MM.1S (cell line): ENCODE measurements around the gene GALC.

ENCODE experiments used
- DNase-seq: peaks from one replicate; pipeline ENCODE4 v3.0.0-alpha.2; 2015
- H2AFZ ChIP-seq: fragments of 300-600 bp; sonication (generic); 2 replicates; pipeline ENCODE4 v1.6.0; 2016; ENCODE audit warnings: antibody characterized with exemption, low read length
- H3F3A ChIP-seq: fragments of 300-600 bp; sonication (generic); 2 replicates; pipeline ENCODE4 v1.6.1; 2016; ENCODE audit warnings: mild to moderate bottlenecking, antibody characterized with exemption, low read length, moderate library complexity, mixed read lengths; ENCODE audit not compliant: insufficient read depth
- H3K27ac ChIP-seq: fragments of 300-600 bp; sonication (generic); 2 replicates; pipeline ENCODE4 v1.5.1; 2016; ENCODE audit warnings: mild to moderate bottlenecking, low read length
- H3K27me3 ChIP-seq: fragments of 300-600 bp; sonication (generic); replicated peaks from 2 replicates; pipeline ENCODE4 v1.6.0; 2016; ENCODE audit warnings: low read length; ENCODE audit not compliant: insufficient read depth
- H3K36me3 ChIP-seq: fragments of 300-600 bp; sonication (generic); replicated peaks from 2 replicates; pipeline ENCODE4 v1.6.1; 2016; ENCODE audit warnings: mild to moderate bottlenecking, low read length, mixed read lengths; ENCODE audit not compliant: insufficient read depth
- H3K4me1 ChIP-seq: fragments of 300-600 bp; sonication (generic); 2 replicates; pipeline ENCODE4 v1.6.1; 2016; ENCODE audit warnings: low read length, mixed read lengths
- H3K4me2 ChIP-seq: fragments of 300-600 bp; sonication (generic); 2 replicates; pipeline ENCODE4 v1.6.0; 2016; ENCODE audit warnings: low read depth, low read length
- H3K4me3 ChIP-seq: fragments of 300-600 bp; sonication (generic); 2 replicates; pipeline ENCODE4 v1.5.1; 2016; ENCODE audit warnings: low read length, mixed read lengths
- H3K79me2 ChIP-seq: fragments of 300-600 bp; sonication (generic); 2 replicates; pipeline ENCODE4 v1.6.1; 2016; ENCODE audit warnings: mixed run types, low read length, mixed read lengths
- H3K9ac ChIP-seq: fragments of 300-600 bp; sonication (generic); 2 replicates; pipeline ENCODE4 v1.6.1; 2016; ENCODE audit warnings: low read length, mixed read lengths
- H3K9me2 ChIP-seq: fragments of 300-600 bp; sonication (generic); replicated peaks from 2 replicates; pipeline ENCODE4 v1.6.1; 2016; ENCODE audit warnings: mild to moderate bottlenecking, low read length, mixed read lengths; ENCODE audit not compliant: insufficient read depth
- H3K9me3 ChIP-seq: fragments of 300-600 bp; sonication (generic); replicated peaks from 2 replicates; pipeline ENCODE4 v1.6.1; 2016; ENCODE audit warnings: mild to moderate bottlenecking, low read length, mixed read lengths; ENCODE audit not compliant: insufficient read depth
- H4K20me1 ChIP-seq: fragments of 300-600 bp; sonication (generic); 2 replicates; pipeline ENCODE4 v1.6.1; 2016; ENCODE audit warnings: mild to moderate bottlenecking, low read length, moderate library complexity, mixed read lengths; ENCODE audit not compliant: insufficient read depth
- CTCF ChIP-seq: fragments of 300-600 bp; sonication (generic); IDR thresholded peaks from 2 replicates; pipeline ENCODE4 v1.5.1; 2016; ENCODE audit warnings: antibody characterized with exemption, low read length, mixed read lengths
- EZH2 ChIP-seq: fragments of 300-600 bp; sonication (generic); optimal IDR thresholded peaks from 2 replicates; pipeline ENCODE3; 2017; ENCODE audit warnings: low read depth, mild to moderate bottlenecking, antibody characterized with exemption, low read length, mixed read lengths
- EZH2phosphoT487 ChIP-seq: fragments of 300-600 bp; sonication (generic); IDR thresholded peaks from 2 replicates; pipeline ENCODE4 v1.6.1; 2018; ENCODE audit warnings: antibody characterized with exemption, low read length

GALC gene

GRCh38 chr14:87998482-87998881 is 5.5 kb upstream of the GALC start:
- no peaks in the 10 kb centered on the region for H3K79me2 ChIP-seq
- H3F3A ChIP-seq, result no peaks in the 10 kb centered on the region
- H3K9me2 ChIP-seq, result no peaks in the 10 kb centered on the region
- no peaks in the 10 kb centered on the region for H3K9me3 ChIP-seq
- H3K4me2 ChIP-seq, result no peak overlapping the region
- no peaks in the 10 kb centered on the region for H3K36me3 ChIP-seq
- H3K4me3 ChIP-seq, result no peak overlapping the region
- DNase-seq, result no peak
- no peaks in the 10 kb centered on the region for H3K27me3 ChIP-seq
- H3K9ac ChIP-seq, result no peak overlapping the region
- H3K27ac ChIP-seq, result no peak overlapping the region
- TF ChIP-seq CTCF (no peak), EZH2phosphoT487 (no peak), EZH2 (no peak)
- H3K4me1 ChIP-seq, result peaks cover 2% of the 10 kb centered on the region; the same call in 1 of the 2 replicates
- no peaks in the 10 kb centered on the region for H4K20me1 ChIP-seq
- no peak overlapping the region for H2AFZ ChIP-seq

- Histone ChIP-seq H3K79me2 (no peaks in the 10 kb centered on the region), H2AFZ (no peak overlapping the region), H3K4me1 (peaks cover 4% of the 10 kb centered on the region; the same call in 1 of the 2 replicates), H3K27me3 (no peaks in the 10 kb centered on the region), H3F3A (no peaks in the 10 kb centered on the region), H3K4me3 (no peak overlapping the region), H3K9ac (no peak overlapping the region), H3K36me3 (no peaks in the 10 kb centered on the region), H3K27ac (no peak overlapping the region), H3K9me2 (no peaks in the 10 kb centered on the region), H4K20me1 (no peaks in the 10 kb centered on the region), H3K9me3 (no peaks in the 10 kb centered on the region), H3K4me2 (no peak overlapping the region)
- DNase-seq, result no peak
- TF ChIP-seq EZH2phosphoT487 (no peak), CTCF (no peak), EZH2 (no peak)
Observed at GRCh38 chr14:87996291-87996592, 3.3 kb upstream of the GALC start.

GRCh38 chr14:87995500-87996290 is 2.7 kb upstream of the GALC start:
- no peaks in the 10 kb centered on the region for H3K79me2 ChIP-seq
- H3K4me2 ChIP-seq, result no peak overlapping the region
- no peaks in the 10 kb centered on the region for H3K9me2 ChIP-seq
- H3K27ac ChIP-seq, result no peak overlapping the region
- peaks cover 4% of the 10 kb centered on the region; the same call in 1 of the 2 replicates for H3K4me1 ChIP-seq
- H3K36me3 ChIP-seq, result no peaks in the 10 kb centered on the region
- H3K4me3 ChIP-seq, result no peak overlapping the region
- no peaks in the 10 kb centered on the region for H3K27me3 ChIP-seq
- no peaks in the 10 kb centered on the region for H3F3A ChIP-seq
- no peak overlapping the region for H2AFZ ChIP-seq
- no peaks in the 10 kb centered on the region for H4K20me1 ChIP-seq
- TF ChIP-seq CTCF (no peak), EZH2phosphoT487 (no peak), EZH2 (no peak)
- no peaks in the 10 kb centered on the region for H3K9me3 ChIP-seq
- no peak for DNase-seq
- H3K9ac ChIP-seq, result no peak overlapping the region
